Psoas muscle (tissue), 8 donors: Measurements from ENCODE around the gene HIPK4. TPM values are rescaled to one million over a fixed set of nuclear protein-coding genes. Genes with fewer than 3 reads are reported as not detected.
"Not testable (repeated sequence)": the region's sequence is repeated elsewhere in the genome, so short reads cannot be mapped to it uniquely, and the experiment has no call there.

ENCODE experiments used
- ATAC-seq, 4 donors: fragments of 200-7000 bp; cut with Tn5 transposase; one replicate each; pipeline ENCODE4 v1.9.1; 2020; ENCODE audit warnings: moderate library complexity in 3 of 4, mild to moderate bottlenecking in 2 of 4
- DNase-seq, 2 donors: peaks; one replicate each; pipeline ENCODE4 v3.0.0-alpha.2; 2020
- H3K27ac ChIP-seq: fragments of 200-600 bp; one replicate; pipeline ENCODE4 v1.8.0; 2022
- H3K27me3 ChIP-seq, 3 donors: fragments of 200-600 bp in 1 of 3; one replicate each; pipeline versions ENCODE4 v1.6.1 to v1.8.0; 2013 to 2022; ENCODE audit warnings: low read length in 2 of 3, mild to moderate bottlenecking in 2 of 3, moderate library complexity in 1 of 3; ENCODE audit not compliant: insufficient read depth in 3 of 3
- H3K36me3 ChIP-seq, 2 donors: fragments of 200-600 bp in 1 of 2; one replicate each; pipeline versions ENCODE4 v1.6.1 to v1.8.0; 2013 to 2022; ENCODE audit warnings: low read depth in 1 of 2, mild to moderate bottlenecking in 1 of 2, moderate library complexity in 1 of 2; ENCODE audit not compliant: insufficient read depth in 1 of 2
- H3K4me1 ChIP-seq: fragments of 200-600 bp; one replicate; pipeline ENCODE4 v1.8.0; 2022
- H3K4me3 ChIP-seq: fragments of 200-600 bp; one replicate; pipeline ENCODE4 v1.8.0; 2022; ENCODE audit warnings: mild to moderate bottlenecking
- H3K9me3 ChIP-seq: fragments of 200-600 bp; one replicate; pipeline ENCODE4 v1.8.0; 2022
- CTCF ChIP-seq: fragments of 200-600 bp; IDR thresholded peaks from one replicate; pipeline ENCODE4 v1.8.0; 2022; ENCODE audit warnings: antibody characterized with exemption
- WGBS, 3 donors: extraction: QIAGEN DNeasy Blood & Tissue Kit; methylation state at CpG; one replicate each; pipeline versions ENCODE4 v1.1.6 to v1.1.7; 2013; 5-methylcytosine and 5-hydroxymethylcytosine counted together
- intact Hi-C, 2 donors: fragments of 100-400 bp; cut with DNase I; formaldehyde crosslinking; loops; one replicate each; pipeline versions ENCODE4 v1.11.0 to v1.14.2; 2022
- polyA plus RNA-seq, 3 donors: library from polyadenylated mRNA; stranded (reverse); fragments of 200-250 nt; gene quantifications; one replicate each; pipeline ENCODE4 v1.2.3, GENCODE V29; 2013
- total RNA-seq, 4 donors: library from RNA; stranded (reverse); fragmentation: NEBNext Ultra II Directional in 2 of 4; extraction: Animal tissue kit (Norgen Biotek cat#: 25700) in 2 of 4; gene quantifications; one replicate each; pipeline versions ENCODE4 v1.2.1 to v1.2.4, GENCODE V29; 2021 to 2023
- donor health status: healthy with polysubstance abuse.
- donor health status: DM: no; HTN: no; CAD: no; lungs with moderate emphysema.
- donor health status: Bipolar disorder and iron deficiency.
- donor health status: healthy.
- donor health status: DM: yes; HTN: yes; CAD: no.
- donor health status: DM: no; HTN: no; CAD: no.
- donor health status: DM: no; HTN: no; CAD: no.
- donor health status: DM: yes; HTN: yes; CAD: no.

The HIPK4 gene
- total and polyA plus RNA-seq, 7 donors, result 0.03 to 0.11 (median 0.08) TPM; not detected in 4

DNA sequence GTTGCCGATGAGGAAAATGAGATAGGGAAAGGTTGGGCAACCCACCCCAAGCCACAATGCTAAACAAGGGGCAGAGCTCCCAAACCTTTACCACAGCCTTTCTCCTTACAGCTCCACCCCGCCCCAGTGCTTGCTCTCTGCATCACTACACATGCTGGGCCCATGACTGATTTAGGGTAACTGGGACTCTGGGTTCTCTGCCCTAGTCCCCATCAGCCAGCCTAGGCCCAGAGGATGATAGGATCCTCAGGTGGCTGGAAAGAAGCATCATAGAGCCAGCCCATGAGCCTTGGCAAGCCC, 53.4 kb downstream of the HIPK4 start:
- Histone ChIP-seq H3K27me3 (no peaks in the 10 kb centered on the region), H3K27ac (no peak overlapping the region), H3K4me1 (peaks cover 12% of the 10 kb centered on the region), H3K36me3 (peaks cover 4 to 71% of the 10 kb centered on the region in 2 donors), H3K4me3 (no peak overlapping the region), H3K9me3 (no peaks in the 10 kb centered on the region)
- WGBS, 3 donors, result 97 to 98% (median 98%) methylated on average over 2 of the region's 2 CpGs
- DNase-seq (no peak), ATAC-seq (no peak)
- intact Hi-C loops, result no loop called here
- no peak for TF ChIP-seq CTCF

DNA sequence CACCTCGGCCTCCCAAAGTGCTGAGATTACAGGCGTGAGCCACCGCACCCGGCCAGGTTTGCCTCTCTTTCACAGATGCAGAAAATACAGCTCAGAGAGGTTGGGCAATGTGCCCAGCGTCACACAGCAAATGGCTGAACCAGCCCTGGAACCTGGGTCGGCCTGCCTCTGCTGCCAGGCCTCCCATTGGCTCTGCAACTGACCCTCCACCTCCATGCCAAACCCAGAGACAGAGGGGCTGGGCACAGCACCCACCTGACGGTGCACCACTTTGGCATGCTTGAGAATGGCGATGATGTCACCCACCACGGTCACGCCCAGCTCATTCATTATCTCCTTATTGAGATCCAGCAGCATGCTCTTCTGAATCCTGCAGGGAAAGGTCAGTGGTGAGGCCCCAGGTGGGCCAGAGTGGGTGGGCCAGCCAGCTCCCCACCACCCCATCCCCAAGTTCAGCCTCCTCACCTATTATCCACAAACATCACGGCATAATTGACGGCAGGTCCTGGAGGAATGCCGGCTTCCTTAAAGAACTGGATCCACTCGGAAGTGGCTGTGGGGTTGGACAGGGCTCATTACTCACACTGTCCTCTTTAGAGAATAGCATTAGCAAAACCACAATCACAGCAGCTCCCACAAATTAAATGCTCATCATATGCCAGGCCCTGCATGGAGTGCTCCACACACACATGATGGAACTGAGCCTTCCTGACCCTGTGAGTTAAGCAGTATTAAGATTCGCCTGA, 54.0 kb downstream of the HIPK4 start:
- H3K4me3 ChIP-seq, result no peak overlapping the region
- intact Hi-C loops, result no loop called here
- DNase-seq, result no peak
- WGBS, 3 donors, result 87 to 91% (median 90%) methylated on average over 15 of the region's 15 CpGs
- no peak overlapping the region for H3K27ac ChIP-seq
- no peak for ATAC-seq
- H3K9me3 ChIP-seq, result no peaks in the 10 kb centered on the region
- H3K27me3 ChIP-seq, result no peaks in the 10 kb centered on the region
- peaks cover 4 to 76% of the 10 kb centered on the region in 2 donors for H3K36me3 ChIP-seq
- H3K4me1 ChIP-seq, result peaks cover 9% of the 10 kb centered on the region
- TF ChIP-seq CTCF, result no peak

GRCh38 chr19:40335101-40335500, 54.9 kb downstream of the HIPK4 start:
- H3K27me3 ChIP-seq, result no peaks in the 10 kb centered on the region
- no peak for ATAC-seq
- DNase-seq, result no peak
- peaks cover 4 to 79% of the 10 kb centered on the region in 2 donors for H3K36me3 ChIP-seq
- TF ChIP-seq CTCF, result no peak
- no peak overlapping the region for H3K4me3 ChIP-seq
- intact Hi-C loops, result no loop called here
- H3K9me3 ChIP-seq, result no peaks in the 10 kb centered on the region
- H3K27ac ChIP-seq, result no peak overlapping the region
- H3K4me1 ChIP-seq, result peaks cover 2% of the 10 kb centered on the region

GRCh38 chr19:40333083-40333482, 56.9 kb downstream of the HIPK4 start:
- WGBS, 3 donors, result 92 to 94% (median 94%) methylated on average over 6 of the region's 6 CpGs
- peaks cover 4 to 87% of the 10 kb centered on the region in 2 donors for H3K36me3 ChIP-seq
- intact Hi-C loops, H3K27ac ChIP-seq, DNase-seq, H3K4me1 ChIP-seq, ATAC-seq, H3K27me3 ChIP-seq, H3K4me3 ChIP-seq, H3K9me3 ChIP-seq: not testable (repeated sequence)

GRCh38 chr19:40332669-40333068, 57.3 kb downstream of the HIPK4 start:
- H3K36me3 ChIP-seq, result peaks cover 7 to 91% of the 10 kb centered on the region in 2 donors

More at GRCh38 chr19:40332669-40333068, 57.3 kb downstream of the HIPK4 start:
- TF ChIP-seq CTCF, result no peak
- H3K27me3 ChIP-seq, result no peaks in the 10 kb centered on the region
- intact Hi-C loops, result no loop called here
- WGBS, 3 donors, result 83 to 88% (median 87%) methylated on average over 6 of the region's 6 CpGs
- H3K4me1 ChIP-seq, result no peaks in the 10 kb centered on the region
- H3K4me3 ChIP-seq, result no peak overlapping the region
- no peak overlapping the region for H3K27ac ChIP-seq
- no peak for DNase-seq
- no peaks in the 10 kb centered on the region for H3K9me3 ChIP-seq
- ATAC-seq, result no peak
